HS-27A (cell line): ENCODE results near the gene PLEKHN1.
A peak's percentile ranks its signal among the peaks of the same experiment; 100 is the strongest.
"Not testable (repeated sequence)": the region's sequence is repeated elsewhere in the genome, so short reads cannot be mapped to it uniquely, and the experiment has no call there.

Experiments used
- DNase-seq: peaks from one replicate; pipeline ENCODE4 v3.0.0-alpha.2; 2012; ENCODE audit warnings: low read depth, missing footprints

PLEKHN1 gene

GRCh38 chr1:942864-943533, 23.3 kb upstream of the PLEKHN1 start:
- no peak for DNase-seq

GRCh38 chr1:943545-944340, 22.5 kb upstream of the PLEKHN1 start:
- no peak for DNase-seq

- no peak for DNase-seq
Observed at GRCh38 chr1:944341-945325, 21.6 kb upstream of the PLEKHN1 start.

GRCh38 chr1:945688-946556, 20.4 kb upstream of the PLEKHN1 start:
- no peak for DNase-seq

GRCh38 chr1:946811-947210, 19.5 kb upstream of the PLEKHN1 start:
- DNase-seq, result not testable (repeated sequence)

- DNase-seq, result no peak
Observed at GRCh38 chr1:947958-948357, 18.3 kb upstream of the PLEKHN1 start.

GRCh38 chr1:950268-950667, 16.0 kb upstream of the PLEKHN1 start:
- no peak for DNase-seq

GRCh38 chr1:950881-951280, 15.4 kb upstream of the PLEKHN1 start:
- no peak for DNase-seq

GRCh38 chr1:951364-951763, 14.9 kb upstream of the PLEKHN1 start:
- no peak for DNase-seq

- DNase-seq, result no peak
Observed at GRCh38 chr1:952201-952600, 14.1 kb upstream of the PLEKHN1 start.

GRCh38 chr1:952603-953002, 13.7 kb upstream of the PLEKHN1 start:
- no peak for DNase-seq

- no peak for DNase-seq
Observed at GRCh38 chr1:953524-954320, 12.6 kb upstream of the PLEKHN1 start.

GRCh38 chr1:954927-955326, 11.4 kb upstream of the PLEKHN1 start:
- DNase-seq, result no peak

- DNase-seq, result no peak
Observed at GRCh38 chr1:955474-955873, 10.8 kb upstream of the PLEKHN1 start.

- no peak for DNase-seq
Observed at GRCh38 chr1:956636-957035, 9.6 kb upstream of the PLEKHN1 start.

GRCh38 chr1:958823-959730, 7.2 kb upstream of the PLEKHN1 start, which contains the start of gene NOC2L:
NOC2L (minus strand) TSS chr1:959256; CDS start chr1:959240, 16 bp downstream.
- peak; percentile 57 for DNase-seq

GRCh38 chr1:959731-960362, 6.4 kb upstream of the PLEKHN1 start:
- DNase-seq, result no peak

- DNase-seq, result no peak
Observed at GRCh38 chr1:960363-961131, 5.7 kb upstream of the PLEKHN1 start, which contains the start of gene KLHL17. KLHL17 (plus strand) TSS chr1:960584; CDS start chr1:960694, 110 bp downstream.
